IMR-90 (cell line): ENCODE measurements around the gene ATG4A. TPM values are rescaled to one million over a fixed set of nuclear protein-coding genes. Genes with fewer than 3 reads are reported as not detected.

Source experiments
- ATAC-seq: fragments of 200-7000 bp; cut with Tn5 transposase; 2 replicates; pipeline ENCODE4 v1.9.1; 2020; ENCODE audit warnings: low read depth, mild to moderate bottlenecking, moderate library complexity
- BruUV-seq: library from RNA; stranded (reverse); fragments of 400-500 nt; replicated peaks from 2 replicates; lab custom pipeline; 2021; lab: Mats Ljungman, UMichigan
- CTCF ChIA-PET: fragments of 300-600 bp; formaldehyde crosslinking; extraction: SDS; loops from one replicate; lab custom pipeline; 2021; ENCODE audit warnings: antibody characterized with exemption; lab: Yijun Ruan, JAX
- POLR2A ChIA-PET: fragments of 300-600 bp; sonication (Branson Sonifier 250); formaldehyde crosslinking; loops from one replicate; lab custom pipeline; 2022; ENCODE audit warnings: antibody characterized with exemption; ENCODE audit not compliant: unreplicated experiment; lab: Charles Lee
- DNase-seq: peaks from one replicate; pipeline ENCODE4 v3.0.0; 2013
- H2AFZ ChIP-seq: replicated peaks from 2 replicates; pipeline ENCODE3; 2013; ENCODE audit warnings: low read length, mild to moderate bottlenecking; ENCODE audit not compliant: poor library complexity
- H2AK5ac ChIP-seq: 2 replicates; pipeline ENCODE4 v1.6.1; 2013; ENCODE audit warnings: low read depth, low read length, inconsistent platforms
- H2AK9ac ChIP-seq: replicated peaks from 2 replicates; pipeline ENCODE3; 2013; ENCODE audit warnings: mild to moderate bottlenecking, low read depth, low read length, moderate library complexity; ENCODE audit not compliant: poor library complexity
- H2BK120ac ChIP-seq: 2 replicates; pipeline ENCODE4 v1.6.1; 2013; ENCODE audit warnings: low read depth, low read length, inconsistent platforms
- H2BK15ac ChIP-seq: 3 replicates; pipeline ENCODE4 v1.6.1; 2013; ENCODE audit warnings: low read depth, low read length, inconsistent platforms
- H2BK20ac ChIP-seq: 2 replicates; pipeline ENCODE4 v1.6.1; 2013; ENCODE audit warnings: low read depth, mild to moderate bottlenecking, inconsistent platforms, low read length, moderate library complexity
- H2BK5ac ChIP-seq: 2 replicates; pipeline ENCODE4 v1.6.1; 2013; ENCODE audit warnings: mild to moderate bottlenecking, low read depth, low read length, inconsistent platforms; ENCODE audit not compliant: poor library complexity, severe bottlenecking
- H3K14ac ChIP-seq: replicated peaks from 2 replicates; pipeline ENCODE4 v1.6.1; 2013; ENCODE audit warnings: low read depth, low read length, inconsistent platforms
- H3K18ac ChIP-seq: 2 replicates; pipeline ENCODE4 v1.6.1; 2013; ENCODE audit warnings: low read depth, low read length, control low read depth
- H3K23ac ChIP-seq: 2 replicates; pipeline ENCODE4 v1.6.1; 2013; ENCODE audit warnings: low read depth, low read length, inconsistent platforms
- H3K27ac ChIP-seq: 2 replicates; pipeline ENCODE4 v1.5.1; 2013; ENCODE audit warnings: mild to moderate bottlenecking, control low read depth, low read length; ENCODE audit not compliant: insufficient read depth
- H3K27me3 ChIP-seq: 2 replicates; pipeline ENCODE4 v1.6.1; 2013; ENCODE audit warnings: low read length; ENCODE audit not compliant: control insufficient read depth, insufficient read depth
- H3K36me3 ChIP-seq: 2 replicates; pipeline ENCODE4 v1.6.1; 2013; ENCODE audit warnings: low read length, mixed read lengths; ENCODE audit not compliant: control insufficient read depth, insufficient read depth
- H3K4ac ChIP-seq: 2 replicates; pipeline ENCODE4 v1.6.1; 2013; ENCODE audit warnings: low read depth, low read length, inconsistent platforms
- H3K4me1 ChIP-seq: 2 replicates; pipeline ENCODE4 v1.6.1; 2013; ENCODE audit warnings: low read length, mixed read lengths; ENCODE audit not compliant: control insufficient read depth, insufficient read depth
- H3K4me2 ChIP-seq: 2 replicates; pipeline ENCODE4 v1.6.1; 2013; ENCODE audit warnings: low read depth, mild to moderate bottlenecking, control low read depth, low read length, moderate library complexity
- H3K4me3 ChIP-seq: 2 replicates; pipeline ENCODE4 v1.5.1; 2013; ENCODE audit warnings: low read depth, mild to moderate bottlenecking, control low read depth, low read length, moderate library complexity; ENCODE audit not compliant: insufficient read depth
- H3K56ac ChIP-seq: 2 replicates; pipeline ENCODE4 v1.6.1; 2013; ENCODE audit warnings: low read length, inconsistent platforms; ENCODE audit not compliant: insufficient read depth; ENCODE audit errors: extremely low read depth
- H3K79me1 ChIP-seq, 2 experiments: 2 replicates each; pipeline ENCODE4 v1.6.1; 2013; ENCODE audit warnings: low read length in 2 of 2, inconsistent platforms in 1 of 2, low read depth in 1 of 2
- H3K9ac ChIP-seq: 2 replicates; pipeline ENCODE4 v1.6.1; 2013; ENCODE audit warnings: low read depth, low read length, control low read depth
- H3K9me1 ChIP-seq: 2 replicates; pipeline ENCODE4 v1.6.1; 2013; ENCODE audit warnings: low read length, inconsistent platforms; ENCODE audit not compliant: insufficient read depth
- H3K9me3 ChIP-seq: 2 replicates; pipeline ENCODE4 v1.6.1; 2013; ENCODE audit warnings: low read length; ENCODE audit not compliant: control insufficient read depth, insufficient read depth
- H4K20me1 ChIP-seq: 2 replicates; pipeline ENCODE4 v1.6.1; 2013; ENCODE audit warnings: low read length, inconsistent platforms; ENCODE audit not compliant: insufficient read depth
- H4K5ac ChIP-seq: 2 replicates; pipeline ENCODE4 v1.6.1; 2013; ENCODE audit warnings: mild to moderate bottlenecking, low read depth, low read length, control low read depth
- H4K8ac ChIP-seq, 2 experiments: 2 replicates each; pipeline ENCODE4 v1.6.1; 2013; ENCODE audit warnings: low read depth in 2 of 2, low read length in 2 of 2, control low read depth in 1 of 2, inconsistent platforms in 1 of 2
- H4K91ac ChIP-seq: 2 replicates; pipeline ENCODE4 v1.6.1; 2013; ENCODE audit warnings: low read depth, low read length, inconsistent platforms; ENCODE audit not compliant: insufficient read depth
- BHLHE40 ChIP-seq: fragments of 150-350 bp; IDR thresholded peaks from 2 replicates; pipeline ENCODE4 v1.6.1; 2016; ENCODE audit warnings: mild to moderate bottlenecking, low read depth, low read length
- MAFK ChIP-seq: IDR thresholded peaks from 2 replicates; pipeline ENCODE4 v1.6.1; 2012; ENCODE audit warnings: low read depth, low read length, improper control_type of control experiment
- MXI1 ChIP-seq: IDR thresholded peaks from 2 replicates; pipeline ENCODE4 v1.6.1; 2012; ENCODE audit warnings: low read depth, mild to moderate bottlenecking, low read length, moderate library complexity, borderline replicate concordance
- USF2 ChIP-seq: fragments of 150-350 bp; IDR thresholded peaks from 2 replicates; pipeline ENCODE4 v1.6.1; 2017; ENCODE audit warnings: mild to moderate bottlenecking, antibody characterized with exemption, low read length, low read depth
- WGBS, 2 experiments: methylation state at CpG; one replicate each; pipeline versions ENCODE4 v1.1.5 to v1.1.7; 2013; ENCODE audit warnings: missing lambda C conversion rate in 2 of 2; ENCODE audit not compliant: insufficient read length in 1 of 2; ENCODE audit errors: extremely low coverage in 2 of 2; 5-methylcytosine and 5-hydroxymethylcytosine counted together
- dilution Hi-C: fragments of 300-500 bp; cut with HindIII; formaldehyde crosslinking; loops from one replicate; pipeline ENCODE4 v1.14.3; 2018; ENCODE audit warnings: low sequenced_read_pairs; ENCODE audit not compliant: unreplicated experiment
- in situ Hi-C: fragments of 300-500 bp; cut with MboI; formaldehyde crosslinking; loops from 3 replicates; pipeline ENCODE4 v1.14.3; 2019; ENCODE audit warnings: low sequenced_read_pairs, inconsistent platforms, mixed read lengths
- intact Hi-C: fragments of 100-400 bp; cut with micrococcal nuclease; formaldehyde crosslinking; loops from 2 replicates; pipeline ENCODE4 v1.10.0; 2022
- polyA plus RNA-seq, 3 experiments: library from polyadenylated mRNA; depleted of rRNA; stranded (reverse); fragments of >200 nt; gene quantifications; 2 replicates each; pipeline ENCODE4 v1.2.3, GENCODE V29; 2012; ENCODE audit warnings: low replicate concordance in 1 of 3
- total RNA-seq: library from RNA; depleted of rRNA; stranded (reverse); fragments of >200 nt; gene quantifications from 2 replicates; pipeline ENCODE4 v1.2.3, GENCODE V29; 2012

Gene ATG4A
- total and polyA plus RNA-seq, 2 of the 4 experiments (the other 2 are of a cell fraction) = 8.2 to 14.7 TPM

GRCh38 chrX:108168961-108169740, 77.6 kb downstream of the ATG4A start:
- Histone ChIP-seq H3K56ac (no peak overlapping the region), H3K4me1 (no peaks in the 10 kb centered on the region; the same call in 1 of the 2 replicates), H3K14ac (no peak overlapping the region), H3K23ac (no peak overlapping the region), H3K9me1 (no peaks in the 10 kb centered on the region; the same call in none of the 2 replicates), H3K79me1 (no peaks in the 10 kb centered on the region), H2BK20ac (no peak overlapping the region), H4K8ac (no peak overlapping the region), H3K9me3 (no peaks in the 10 kb centered on the region), H2AFZ (no peak overlapping the region), H4K5ac (no peak overlapping the region), H3K18ac (no peak overlapping the region), H2BK120ac (no peak overlapping the region), H3K27me3 (peaks cover 3% of the 10 kb centered on the region; the same call in 1 of the 2 replicates), H3K4ac (no peak overlapping the region), H2BK5ac (no peak overlapping the region), H2BK15ac (no peak overlapping the region), H4K20me1 (no peaks in the 10 kb centered on the region), H2AK9ac (no peak overlapping the region), H3K4me2 (no peak overlapping the region), H3K27ac (no peak overlapping the region), H2AK5ac (no peak overlapping the region), H3K9ac (no peak overlapping the region), H3K36me3 (no peaks in the 10 kb centered on the region), H3K4me3 (no peak overlapping the region), H4K91ac (no peak overlapping the region)
- no TSS peak for BruUV-seq
- TF ChIP-seq USF2 = no peak
- no peak for TF ChIP-seq BHLHE40
- no peak for TF ChIP-seq MXI1
- no peak for TF ChIP-seq MAFK
- in situ Hi-C loops = no loop called here
- DNase-seq (no peak), ATAC-seq (no peak)
- CTCF ChIA-PET = no interaction called here
- POLR2A ChIA-PET = no interaction called here
- intact Hi-C loops = loop anchor here (10.0 kb wide), 1 partner anchor 136 kb away; no protein-coding TSS in a partner anchor
- dilution Hi-C loops = no loop called here
- WGBS, 2 experiments = no CpG with 5 or more reads among the region's 9 CpGs
